GM10248 (cell line): Measurements from ENCODE around the gene ARHGAP12.

Experiments used
- CTCF ChIA-PET: fragments of 300-600 bp; sonication (Branson Sonifier 250); formaldehyde crosslinking; extraction: SDS; loops from one replicate; lab custom pipeline; 2021; ENCODE audit warnings: antibody characterized with exemption; lab: Yijun Ruan, JAX
- POLR2A ChIA-PET: fragments of 350-650 bp; sonication (Branson Sonifier 250); formaldehyde crosslinking; extraction: SDS; loops from one replicate; lab custom pipeline; 2020; ENCODE audit warnings: antibody characterized with exemption; lab: Yijun Ruan, JAX
- DNase-seq: peaks from one replicate; pipeline ENCODE4 v3.0.0; 2012; ENCODE audit errors: extremely low spot score
- TF ChIP-seq, protein P1 (sequence below): IDR thresholded peaks from 2 replicates; pipeline ENCODE4 v1.5.1; 2012; ENCODE audit warnings: mild to moderate bottlenecking, low read depth; ENCODE audit errors: extremely low read depth, missing control alignments, control extremely low read depth

ARHGAP12 gene

DNA sequence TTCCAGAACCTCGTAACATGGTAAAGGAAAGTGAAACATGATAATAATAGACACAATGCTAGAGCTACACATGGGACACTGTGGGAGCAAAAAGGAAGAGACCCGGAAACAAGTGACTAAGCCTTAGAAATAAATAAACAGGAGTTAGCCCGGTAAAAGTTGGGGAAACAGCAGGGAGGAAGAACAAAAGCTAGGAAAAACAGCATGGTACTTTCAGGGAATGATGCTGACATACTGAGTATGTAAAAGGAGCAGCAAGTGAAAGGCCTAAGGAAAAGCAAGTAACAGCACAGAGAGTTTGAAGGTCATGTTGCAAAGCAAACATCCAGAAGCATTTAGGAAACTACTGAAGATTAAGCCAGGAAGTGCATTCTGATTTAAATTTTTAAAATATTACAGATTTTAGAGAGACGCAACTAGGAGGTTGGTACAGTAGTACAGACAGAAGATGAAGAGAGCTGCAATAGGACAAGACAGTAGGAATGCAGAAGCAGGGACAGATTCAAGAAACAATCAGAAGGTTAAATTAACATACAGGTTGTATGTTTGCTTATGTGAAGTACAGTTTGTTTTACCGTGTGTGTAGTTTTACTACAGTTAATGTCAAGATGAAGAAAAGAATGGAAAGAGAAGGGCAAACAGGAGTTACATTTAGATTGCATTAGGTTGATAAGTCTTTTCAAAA lies 63.7 kb downstream of the ARHGAP12 start:
- CTCF ChIA-PET = interaction anchor here (0.9 to 1.0 kb wide), 2 partner anchors 140 to 346 kb away, joined by 3 read pairs; no protein-coding TSS in a partner anchor
- no peak for DNase-seq
- TF ChIP-seq, protein P1, sequence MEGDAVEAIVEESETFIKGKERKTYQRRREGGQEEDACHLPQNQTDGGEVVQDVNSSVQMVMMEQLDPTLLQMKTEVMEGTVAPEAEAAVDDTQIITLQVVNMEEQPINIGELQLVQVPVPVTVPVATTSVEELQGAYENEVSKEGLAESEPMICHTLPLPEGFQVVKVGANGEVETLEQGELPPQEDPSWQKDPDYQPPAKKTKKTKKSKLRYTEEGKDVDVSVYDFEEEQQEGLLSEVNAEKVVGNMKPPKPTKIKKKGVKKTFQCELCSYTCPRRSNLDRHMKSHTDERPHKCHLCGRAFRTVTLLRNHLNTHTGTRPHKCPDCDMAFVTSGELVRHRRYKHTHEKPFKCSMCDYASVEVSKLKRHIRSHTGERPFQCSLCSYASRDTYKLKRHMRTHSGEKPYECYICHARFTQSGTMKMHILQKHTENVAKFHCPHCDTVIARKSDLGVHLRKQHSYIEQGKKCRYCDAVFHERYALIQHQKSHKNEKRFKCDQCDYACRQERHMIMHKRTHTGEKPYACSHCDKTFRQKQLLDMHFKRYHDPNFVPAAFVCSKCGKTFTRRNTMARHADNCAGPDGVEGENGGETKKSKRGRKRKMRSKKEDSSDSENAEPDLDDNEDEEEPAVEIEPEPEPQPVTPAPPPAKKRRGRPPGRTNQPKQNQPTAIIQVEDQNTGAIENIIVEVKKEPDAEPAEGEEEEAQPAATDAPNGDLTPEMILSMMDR = no peak
- POLR2A ChIA-PET = no interaction called here

DNA sequence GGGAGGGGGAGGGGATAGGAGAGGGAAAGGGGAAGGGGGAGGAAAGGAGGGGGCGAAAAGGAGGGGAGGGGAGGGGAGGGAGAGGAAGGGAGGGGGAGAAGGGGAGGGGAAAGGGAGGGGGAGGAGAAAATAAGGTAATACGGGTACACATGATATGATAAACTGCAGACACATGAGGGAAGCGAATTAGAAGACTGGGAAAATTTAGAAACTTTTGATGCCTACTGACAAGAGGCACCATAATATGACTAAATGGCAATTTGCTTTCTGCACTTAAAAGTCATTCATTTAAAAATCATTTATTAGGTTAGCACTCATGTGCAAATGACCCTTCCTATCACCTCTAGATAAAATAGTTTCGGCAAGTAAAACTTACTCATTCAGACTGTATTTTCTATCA lies 73.6 kb downstream of the ARHGAP12 start:
- ChIA-PET CTCF (no interaction called here), POLR2A (no interaction called here)
- TF ChIP-seq, protein P1 = no peak
- no peak for DNase-seq

DNA sequence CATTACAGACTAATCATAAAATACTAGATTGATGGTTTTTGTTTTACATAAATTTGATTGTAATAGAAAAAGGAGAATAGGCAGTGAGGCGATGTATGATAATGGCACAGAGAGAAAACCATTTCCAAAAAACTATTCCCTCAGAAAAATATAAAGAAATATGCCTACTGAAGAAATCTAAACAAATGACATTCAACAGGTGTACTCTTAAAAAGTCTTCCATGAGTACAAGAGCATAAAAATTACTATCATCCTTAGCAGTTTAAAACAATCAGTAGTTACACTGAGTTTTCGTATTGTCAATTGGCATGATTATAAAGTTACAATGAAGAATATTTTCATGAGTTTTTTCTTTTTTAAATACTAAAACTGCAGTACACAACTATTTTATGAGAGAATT lies 75.0 kb downstream of the ARHGAP12 start:
- ChIA-PET CTCF (no interaction called here), POLR2A (no interaction called here)
- no peak for DNase-seq
- TF ChIP-seq, protein P1 = no peak

DNA sequence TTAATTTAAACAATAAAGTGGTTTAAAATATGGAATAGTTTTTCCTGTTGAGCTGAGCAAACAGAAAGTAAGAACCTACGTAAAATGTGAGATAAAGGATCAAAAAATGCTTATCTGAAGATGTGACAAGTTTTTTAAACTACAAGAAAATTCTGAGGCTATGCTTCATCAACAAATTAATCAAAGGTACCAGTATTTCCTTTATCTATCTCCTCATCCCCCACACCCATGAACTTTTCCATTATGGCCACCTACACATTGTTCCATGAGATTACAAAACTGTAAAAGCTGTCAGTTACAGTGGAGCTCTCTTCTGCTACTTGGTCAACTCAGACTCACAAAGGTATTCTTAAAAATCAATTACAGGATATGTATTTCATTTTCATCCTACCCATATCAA lies 77.4 kb downstream of the ARHGAP12 start:
- ChIA-PET POLR2A (no interaction called here), CTCF (interaction anchor here (1.9 to 3.5 kb wide), 3 partner anchors 8 to 17 kb away, joined by 5 to 13 read pairs (median 6); no protein-coding TSS in a partner anchor)
- no peak for DNase-seq
- TF ChIP-seq, protein P1 = no peak

DNA sequence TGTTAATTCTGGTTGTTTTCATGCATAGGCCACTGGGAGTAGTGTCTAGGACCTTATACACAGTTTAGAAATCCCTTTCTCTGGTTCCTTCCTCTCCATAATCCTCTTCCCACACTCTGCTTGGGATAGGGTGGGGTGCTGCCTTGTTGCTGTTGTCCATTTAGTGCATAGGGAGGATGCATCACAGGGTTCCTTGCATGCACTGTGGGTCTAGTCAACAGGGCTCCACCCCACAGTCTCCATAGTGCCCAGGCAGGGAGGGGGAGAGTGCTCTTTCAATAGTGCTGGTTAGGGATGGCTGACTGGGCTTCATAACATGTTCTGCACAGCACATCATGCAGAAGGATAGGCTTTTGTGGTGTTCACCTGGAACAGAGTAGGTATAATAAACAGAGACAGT lies 81.1 kb downstream of the ARHGAP12 start:
- no peak for DNase-seq
- CTCF ChIA-PET = no interaction called here
- POLR2A ChIA-PET = no interaction called here
- TF ChIP-seq, protein P1 = no peak

DNA sequence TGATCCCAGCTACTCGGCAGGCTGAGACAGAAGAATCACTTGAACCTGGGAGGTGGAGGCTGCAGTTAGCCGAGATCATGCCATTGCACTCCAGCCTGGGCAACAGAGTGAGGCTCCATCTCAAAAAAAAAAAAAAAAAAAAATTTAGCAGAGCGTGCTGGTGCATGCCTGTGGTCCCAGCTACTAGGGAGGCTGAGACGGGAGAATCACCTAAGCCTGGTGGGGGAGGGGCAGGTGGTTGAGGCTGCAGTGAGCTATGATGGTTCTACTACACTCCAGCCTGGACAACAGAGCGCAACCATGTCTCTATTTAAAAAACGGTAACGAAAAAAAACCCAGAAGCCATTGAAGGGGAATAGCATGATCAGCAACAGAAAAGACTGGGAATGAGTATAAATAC lies 89.9 kb downstream of the ARHGAP12 start:
- no peak for DNase-seq
- TF ChIP-seq, protein P1 = no peak
- ChIA-PET POLR2A (no interaction called here), CTCF (interaction anchor here (2.1 kb wide), 1 partner anchor 166 kb away, joined by 5 read pairs; no protein-coding TSS in a partner anchor)
